ENCODE results near the gene ISYNA1. TPM values are rescaled to one million over a fixed set of nuclear protein-coding genes. Genes with fewer than 3 reads are reported as not detected.
"Not testable (repeated sequence)": the region's sequence is repeated elsewhere in the genome, so short reads cannot be mapped to it uniquely, and the experiment has no call there.

The ISYNA1 gene
- total RNA-seq, 1 donor from 2014 or later: 153 TPM

- no peaks in the 10 kb centered on the region for H3K9me3 Mint-ChIP-seq (ENCODE audit: unreplicated experiment)
- no peak overlapping the region for H3K27ac ChIP-seq (ENCODE audit: low read depth, low read length)
- H3K4me1 ChIP-seq (ENCODE audit: insufficient read depth, low read length): peaks cover 30% of the 10 kb centered on the region
- no peak for TF ChIP-seq EZH2 (IDR thresholded peaks at IDR 0.05; ENCODE audit: insufficient read depth, low read length)
- TF ChIP-seq, protein P1, sequence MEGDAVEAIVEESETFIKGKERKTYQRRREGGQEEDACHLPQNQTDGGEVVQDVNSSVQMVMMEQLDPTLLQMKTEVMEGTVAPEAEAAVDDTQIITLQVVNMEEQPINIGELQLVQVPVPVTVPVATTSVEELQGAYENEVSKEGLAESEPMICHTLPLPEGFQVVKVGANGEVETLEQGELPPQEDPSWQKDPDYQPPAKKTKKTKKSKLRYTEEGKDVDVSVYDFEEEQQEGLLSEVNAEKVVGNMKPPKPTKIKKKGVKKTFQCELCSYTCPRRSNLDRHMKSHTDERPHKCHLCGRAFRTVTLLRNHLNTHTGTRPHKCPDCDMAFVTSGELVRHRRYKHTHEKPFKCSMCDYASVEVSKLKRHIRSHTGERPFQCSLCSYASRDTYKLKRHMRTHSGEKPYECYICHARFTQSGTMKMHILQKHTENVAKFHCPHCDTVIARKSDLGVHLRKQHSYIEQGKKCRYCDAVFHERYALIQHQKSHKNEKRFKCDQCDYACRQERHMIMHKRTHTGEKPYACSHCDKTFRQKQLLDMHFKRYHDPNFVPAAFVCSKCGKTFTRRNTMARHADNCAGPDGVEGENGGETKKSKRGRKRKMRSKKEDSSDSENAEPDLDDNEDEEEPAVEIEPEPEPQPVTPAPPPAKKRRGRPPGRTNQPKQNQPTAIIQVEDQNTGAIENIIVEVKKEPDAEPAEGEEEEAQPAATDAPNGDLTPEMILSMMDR (IDR thresholded peaks at IDR 0.05; ENCODE audit: insufficient read depth, low read depth, low read length): no peak
- H3K4me2 ChIP-seq (ENCODE audit: low read length): no peak overlapping the region
- no peak overlapping the region for H3K4me3 Mint-ChIP-seq (ENCODE audit: unreplicated experiment)
- no peaks in the 10 kb centered on the region for H4K20me1 ChIP-seq (ENCODE audit: insufficient read depth, low read length)
- H3K27me3 ChIP-seq (ENCODE audit: insufficient read depth, low read length): no peaks in the 10 kb centered on the region
- no peak overlapping the region for H3K4me3 ChIP-seq (ENCODE audit: insufficient read depth, low read depth, low read length)
- no peak overlapping the region for H3K27ac Mint-ChIP-seq (ENCODE audit: unreplicated experiment)
- H3K36me3 ChIP-seq (ENCODE audit: insufficient read depth, low read length): no peaks in the 10 kb centered on the region
- no peaks in the 10 kb centered on the region for H3K9me3 ChIP-seq (ENCODE audit: insufficient read depth, low read depth, low read length)
- H3K27me3 Mint-ChIP-seq (ENCODE audit: low read depth, unreplicated experiment): peaks cover 15% of the 10 kb centered on the region
- H3K36me3 Mint-ChIP-seq (ENCODE audit: low read depth, unreplicated experiment): no peaks in the 10 kb centered on the region
- H3K9ac ChIP-seq (ENCODE audit: low read length): no peak overlapping the region
- H3K79me2 ChIP-seq (ENCODE audit: insufficient read depth, low read length): no peaks in the 10 kb centered on the region
- H3K4me1 Mint-ChIP-seq (ENCODE audit: low read depth, unreplicated experiment): peaks cover 10% of the 10 kb centered on the region
- DNase-seq (ENCODE audit: low read depth) (no peak), FAIRE-seq (no peak)
- no peak overlapping the region for H2AFZ ChIP-seq (ENCODE audit: low read depth, low read length)
Measured at GRCh38 chr19:18412610-18413239, 25.2 kb downstream of the ISYNA1 start.

- TF ChIP-seq, protein P1 (IDR thresholded peaks at IDR 0.05; ENCODE audit: insufficient read depth, low read depth, low read length): peak; percentile 17
- no peak for TF ChIP-seq EZH2 (IDR thresholded peaks at IDR 0.05; ENCODE audit: insufficient read depth, low read length)
- Histone ChIP-seq H3K27me3 (ENCODE audit: insufficient read depth, low read length) (no peaks in the 10 kb centered on the region), H3K4me1 (ENCODE audit: insufficient read depth, low read length) (no peaks in the 10 kb centered on the region), H3K9ac (ENCODE audit: low read length) (no peak overlapping the region), H3K9me3 (ENCODE audit: insufficient read depth, low read depth, low read length) (no peaks in the 10 kb centered on the region), H3K4me3 (ENCODE audit: insufficient read depth, low read depth, low read length) (no peak overlapping the region), H3K4me2 (ENCODE audit: low read length) (no peak overlapping the region), H4K20me1 (ENCODE audit: insufficient read depth, low read length) (no peaks in the 10 kb centered on the region), H3K79me2 (ENCODE audit: insufficient read depth, low read length) (no peaks in the 10 kb centered on the region), H3K36me3 (ENCODE audit: insufficient read depth, low read length) (no peaks in the 10 kb centered on the region), H3K27ac (ENCODE audit: low read depth, low read length) (no peak overlapping the region), H2AFZ (ENCODE audit: low read depth, low read length) (peak overlapping the region; percentile 69)
- no peaks in the 10 kb centered on the region for H3K4me1 Mint-ChIP-seq (ENCODE audit: low read depth, unreplicated experiment)
- peaks cover 14% of the 10 kb centered on the region for H3K27me3 Mint-ChIP-seq (ENCODE audit: low read depth, unreplicated experiment)
- H3K36me3 Mint-ChIP-seq (ENCODE audit: low read depth, unreplicated experiment): no peaks in the 10 kb centered on the region
- H3K27ac Mint-ChIP-seq (ENCODE audit: unreplicated experiment): no peak overlapping the region
- DNase-seq (ENCODE audit: low read depth): no peak
- H3K4me3 Mint-ChIP-seq (ENCODE audit: unreplicated experiment): no peak overlapping the region
- H3K9me3 Mint-ChIP-seq (ENCODE audit: unreplicated experiment): no peaks in the 10 kb centered on the region
- FAIRE-seq: no peak
Measured at GRCh38 chr19:18408053-18408476, 29.9 kb downstream of the ISYNA1 start.

GRCh38 chr19:18406749-18407148 lies 31.2 kb downstream of the ISYNA1 start:
- no peaks in the 10 kb centered on the region for H3K9me3 Mint-ChIP-seq (ENCODE audit: unreplicated experiment)
- no peak overlapping the region for H3K27ac Mint-ChIP-seq (ENCODE audit: unreplicated experiment)
- no peak overlapping the region for H2AFZ ChIP-seq (ENCODE audit: low read depth, low read length)
- no peaks in the 10 kb centered on the region for H3K79me2 ChIP-seq (ENCODE audit: insufficient read depth, low read length)
- no peak overlapping the region for H3K27ac ChIP-seq (ENCODE audit: low read depth, low read length)
- no peak overlapping the region for H3K4me3 Mint-ChIP-seq (ENCODE audit: unreplicated experiment)
- no peak overlapping the region for H3K4me2 ChIP-seq (ENCODE audit: low read length)
- no peak overlapping the region for H3K9ac ChIP-seq (ENCODE audit: low read length)
- no peak for TF ChIP-seq EZH2 (IDR thresholded peaks at IDR 0.05; ENCODE audit: insufficient read depth, low read length)
- TF ChIP-seq, protein P1 (IDR thresholded peaks at IDR 0.05; ENCODE audit: insufficient read depth, low read depth, low read length): no peak
- no peaks in the 10 kb centered on the region for H3K36me3 ChIP-seq (ENCODE audit: insufficient read depth, low read length)
- H3K36me3 Mint-ChIP-seq (ENCODE audit: low read depth, unreplicated experiment): no peaks in the 10 kb centered on the region
- no peak for FAIRE-seq
- no peaks in the 10 kb centered on the region for H3K4me1 ChIP-seq (ENCODE audit: insufficient read depth, low read length)
- H4K20me1 ChIP-seq (ENCODE audit: insufficient read depth, low read length): no peaks in the 10 kb centered on the region
- no peak overlapping the region for H3K4me3 ChIP-seq (ENCODE audit: insufficient read depth, low read depth, low read length)
- H3K27me3 Mint-ChIP-seq (ENCODE audit: low read depth, unreplicated experiment): peaks cover 7% of the 10 kb centered on the region
- DNase-seq (ENCODE audit: low read depth): no peak
- no peaks in the 10 kb centered on the region for H3K9me3 ChIP-seq (ENCODE audit: insufficient read depth, low read depth, low read length)
- no peaks in the 10 kb centered on the region for H3K27me3 ChIP-seq (ENCODE audit: insufficient read depth, low read length)
- peaks cover 2% of the 10 kb centered on the region for H3K4me1 Mint-ChIP-seq (ENCODE audit: low read depth, unreplicated experiment)

GRCh38 chr19:18405754-18406153 lies 32.2 kb downstream of the ISYNA1 start:
- H3K4me3 Mint-ChIP-seq (ENCODE audit: unreplicated experiment); H3K4me1 Mint-ChIP-seq (ENCODE audit: low read depth, unreplicated experiment); FAIRE-seq; H3K36me3 Mint-ChIP-seq (ENCODE audit: low read depth, unreplicated experiment); H3K27me3 Mint-ChIP-seq (ENCODE audit: low read depth, unreplicated experiment); H3K9me3 Mint-ChIP-seq (ENCODE audit: unreplicated experiment); H3K9me3 ChIP-seq (ENCODE audit: insufficient read depth, low read depth, low read length); H3K4me1 ChIP-seq (ENCODE audit: insufficient read depth, low read length); H3K79me2 ChIP-seq (ENCODE audit: insufficient read depth, low read length); H4K20me1 ChIP-seq (ENCODE audit: insufficient read depth, low read length); H3K4me3 ChIP-seq (ENCODE audit: insufficient read depth, low read depth, low read length); H3K9ac ChIP-seq (ENCODE audit: low read length); H3K36me3 ChIP-seq (ENCODE audit: insufficient read depth, low read length); H3K27ac ChIP-seq (ENCODE audit: low read depth, low read length); H3K4me2 ChIP-seq (ENCODE audit: low read length); H3K27ac Mint-ChIP-seq (ENCODE audit: unreplicated experiment); DNase-seq (ENCODE audit: low read depth); H2AFZ ChIP-seq (ENCODE audit: low read depth, low read length); H3K27me3 ChIP-seq (ENCODE audit: insufficient read depth, low read length): not testable (repeated sequence)

All from astrocyte (in vitro differentiated cells and primary cell).